HCT116 (cell line): ENCODE data around the gene TIGD3. TPM values are rescaled to one million over a fixed set of nuclear protein-coding genes. Genes with fewer than 3 reads are reported as not detected.

ENCODE experiments used
- ATAC-seq: fragments of 200-7000 bp; cut with Tn5 transposase; 2 replicates; pipeline ENCODE4 v1.9.1; 2020; ENCODE audit warnings: mild to moderate bottlenecking, moderate library complexity
- BruUV-seq: library from RNA; stranded (reverse); fragments of 400-500 nt; replicated peaks from 2 replicates; lab custom pipeline; 2021; lab: Mats Ljungman, UMichigan
- CTCF ChIA-PET: fragments of 300-600 bp; sonication (Branson Sonifier 250); formaldehyde crosslinking; loops from one replicate; lab custom pipeline; 2021; ENCODE audit warnings: antibody characterized with exemption; lab: Charles Lee
- POLR2A ChIA-PET: fragments of 300-600, 350-600 bp; sonication (Branson Sonifier 250); formaldehyde crosslinking; loops from one replicate; lab custom pipeline; 2021; ENCODE audit warnings: antibody characterized with exemption; lab: Charles Lee
- RAD21 ChIA-PET, 2 experiments: fragments of 300-600 bp; sonication (Branson Sonifier 250); formaldehyde crosslinking; loops; one replicate each; lab custom pipeline; 2023; ENCODE audit warnings: low total read pairs in 2 of 2; ENCODE audit not compliant: uncharacterized antibody in 2 of 2, unreplicated experiment in 2 of 2, low non-redundant PET in 1 of 2; lab: Charles Lee
- DNase-seq: peaks from one replicate; pipeline ENCODE4 v3.0.0-alpha.2; 2010; ENCODE audit warnings: low read depth, low spot score
- H2AFZ ChIP-seq: fragments of 200-600 bp; shearing (Covaris generic), sonication (generic); 2 replicates; pipeline ENCODE4 v1.6.1; 2017; ENCODE audit warnings: low read depth, mixed run types, mixed read lengths, antibody characterized with exemption, low read length; ENCODE audit not compliant: poor library complexity, severe bottlenecking
- H3K27ac ChIP-seq: 2 replicates; pipeline ENCODE4 v1.5.1; 2012; ENCODE audit warnings: low read depth, low read length
- H3K27me3 ChIP-seq: fragments of 200-600 bp; sonication (generic); 2 replicates; pipeline ENCODE4 v1.6.1; 2016; ENCODE audit warnings: mixed run types, low read length, mixed read lengths; ENCODE audit not compliant: insufficient read depth
- H3K36me3 ChIP-seq, 2 experiments: fragments of 200-500 bp in 1 of 2; fragments of 200-600 bp in 1 of 2; sonication (Bioruptor generic) in 1 of 2; sonication (generic) in 1 of 2; 2 replicates each; pipeline versions ENCODE4 v1.5.1 to v1.6.1; 2014 to 2016; ENCODE audit warnings: low read length in 2 of 2, inconsistent platforms in 1 of 2, mixed read lengths in 1 of 2, mixed run types in 1 of 2; ENCODE audit not compliant: insufficient read depth in 2 of 2, control insufficient read depth in 1 of 2
- H3K4me1 ChIP-seq, 2 experiments: fragments of 200-600 bp in 1 of 2; sonication (generic) in 1 of 2; 2 replicates each; pipeline versions ENCODE4 v1.5.1 to v1.6.1; 2012 to 2017; ENCODE audit warnings: low read length in 2 of 2, inconsistent platforms in 1 of 2, mild to moderate bottlenecking in 1 of 2, mixed read lengths in 1 of 2, mixed run types in 1 of 2, moderate library complexity in 1 of 2; ENCODE audit not compliant: insufficient read depth in 2 of 2, control insufficient read depth in 1 of 2
- H3K4me2 ChIP-seq: fragments of 200-600 bp; sonication (generic); 2 replicates; pipeline ENCODE4 v1.6.1; 2017; ENCODE audit warnings: mixed run types, low read length, mixed read lengths
- H3K4me3 ChIP-seq, 2 experiments: fragments of 200-600 bp in 1 of 2; sonication (generic) in 1 of 2; replicated peaks in 1 of 2; 2 replicates each; pipeline ENCODE4 v1.5.1; 2011 to 2016; ENCODE audit warnings: low read length in 2 of 2, control low read depth in 1 of 2, low read depth in 1 of 2, mild to moderate bottlenecking in 1 of 2, mixed read lengths in 1 of 2, mixed run types in 1 of 2
- H3K79me2 ChIP-seq: fragments of 200-600 bp; sonication (generic); 2 replicates; pipeline ENCODE4 v1.6.1; 2017; ENCODE audit warnings: mild to moderate bottlenecking, mixed run types, low read length, moderate library complexity, mixed read lengths; ENCODE audit not compliant: insufficient read depth
- H3K9ac ChIP-seq: fragments of 200-600 bp; sonication (generic); 2 replicates; pipeline ENCODE4 v1.6.1; 2016; ENCODE audit warnings: low read length, mixed read lengths
- H3K9me2 ChIP-seq: fragments of 200-600 bp; sonication (generic), shearing (Covaris generic); 2 replicates; pipeline ENCODE4 v1.6.1; 2017; ENCODE audit warnings: mixed run types, mild to moderate bottlenecking, moderate library complexity; ENCODE audit not compliant: insufficient read depth
- H3K9me3 ChIP-seq, 2 experiments: fragments of 200-500 bp in 1 of 2; fragments of 200-600 bp in 1 of 2; sonication (Bioruptor generic) in 1 of 2; sonication (generic) in 1 of 2; 2 replicates each; pipeline ENCODE4 v1.6.1; 2014 to 2017; ENCODE audit warnings: low read length in 2 of 2, mixed read lengths in 2 of 2, inconsistent platforms in 1 of 2, low read depth in 1 of 2, mild to moderate bottlenecking in 1 of 2, mixed run types in 1 of 2, moderate library complexity in 1 of 2; ENCODE audit not compliant: control insufficient read depth in 1 of 2, insufficient read depth in 1 of 2
- H4K20me1 ChIP-seq: fragments of 200-600 bp; sonication (generic), shearing (Covaris generic); 2 replicates; pipeline ENCODE4 v1.6.1; 2017; ENCODE audit warnings: mixed run types, mild to moderate bottlenecking, moderate library complexity; ENCODE audit not compliant: insufficient read depth
- ATF3 ChIP-seq: IDR thresholded peaks from 2 replicates; pipeline ENCODE4 v1.6.1; 2012
- CBX3 ChIP-seq: IDR thresholded peaks from 2 replicates; pipeline ENCODE4 v1.6.1; 2012; ENCODE audit warnings: low read depth
- EGR1 ChIP-seq: IDR thresholded peaks from 2 replicates; pipeline ENCODE4 v1.6.1; 2012; ENCODE audit warnings: low read depth
- ELF1 ChIP-seq: IDR thresholded peaks from 2 replicates; pipeline ENCODE4 v1.6.1; 2012; ENCODE audit warnings: low read depth, borderline replicate concordance
- EZH2 ChIP-seq: fragments of 200-600 bp; sonication (generic); IDR thresholded peaks from 2 replicates; pipeline ENCODE4 v1.6.1; 2017; ENCODE audit warnings: antibody characterized with exemption, mixed run types
- EZH2phosphoT487 ChIP-seq: fragments of 200-600 bp; IDR thresholded peaks from 2 replicates; pipeline ENCODE4 v1.6.1; 2018; ENCODE audit warnings: antibody characterized with exemption, borderline replicate concordance
- FOSL1 ChIP-seq: IDR thresholded peaks from 2 replicates; pipeline ENCODE4 v1.6.1; 2012; ENCODE audit warnings: low read depth
- JUND ChIP-seq: IDR thresholded peaks from 2 replicates; pipeline ENCODE4 v1.6.1; 2012
- MAX ChIP-seq: IDR thresholded peaks from 2 replicates; pipeline ENCODE4 v1.6.1; 2012
- POLR2AphosphoS5 ChIP-seq: IDR thresholded peaks from 2 replicates; pipeline ENCODE4 v1.6.1; 2011; ENCODE audit warnings: mild to moderate bottlenecking, low read depth, low read length, moderate library complexity
- SIN3A ChIP-seq: IDR thresholded peaks from 2 replicates; pipeline ENCODE4 v1.6.1; 2012; ENCODE audit warnings: low read depth
- SP1 ChIP-seq: IDR thresholded peaks from 2 replicates; pipeline ENCODE4 v1.6.1; 2012; ENCODE audit warnings: low read depth
- TCF7L2 ChIP-seq: IDR thresholded peaks from 2 replicates; pipeline ENCODE4 v1.7.0; 2011; ENCODE audit warnings: borderline replicate concordance, inconsistent platforms; ENCODE audit not compliant: insufficient read depth, insufficient read length; ENCODE audit errors: extremely low read depth
- ZBTB33 ChIP-seq: IDR thresholded peaks from 2 replicates; pipeline ENCODE4 v1.6.1; 2011; ENCODE audit warnings: mild to moderate bottlenecking, low read length, moderate library complexity; ENCODE audit not compliant: insufficient replicate concordance; ENCODE audit errors: extremely low read depth
- ZNF274 ChIP-seq: fragments of 200-500 bp; sonication (Bioruptor generic); IDR thresholded peaks from 2 replicates; pipeline ENCODE4 v1.6.1; 2014; ENCODE audit warnings: mild to moderate bottlenecking, low read depth, low read length, inconsistent platforms
- intact Hi-C: fragments of 100-400 bp; cut with micrococcal nuclease; formaldehyde crosslinking; loops from 2 replicates; pipeline ENCODE4 v1.10.0; 2022
- total RNA-seq: library from RNA; stranded (reverse); gene quantifications from one replicate; pipeline ENCODE4 v1.2.1, GENCODE V29; 2021; ENCODE audit not compliant: unreplicated experiment
- TF ChIP-seq, protein P1 (sequence below), 3 experiments: fragments of 200-600 bp in 1 of 3; sonication (generic) in 1 of 3; IDR thresholded peaks in 2 of 3; conservative IDR thresholded peaks in 1 of 3; 2 replicates each; pipeline ENCODE4 v1.5.1; 2012 to 2017; ENCODE audit warnings: low read depth in 2 of 3, low read length in 2 of 3, antibody characterized with exemption in 1 of 3, borderline replicate concordance in 1 of 3, control low read depth in 1 of 3, mild to moderate bottlenecking in 1 of 3, mixed read lengths in 1 of 3, mixed run types in 1 of 3, moderate library complexity in 1 of 3; ENCODE audit not compliant: insufficient read depth in 1 of 3

TIGD3 gene
- total RNA-seq, 1 experiment from 2014 or later, result 2.4 TPM

- H3K4me2 ChIP-seq, result no peak overlapping the region
- no peak for TF ChIP-seq SP1
- TF ChIP-seq, all 23 proteins: peak for 0
- peaks cover 0 to 3% of the 10 kb centered on the region in 2 experiments; a peak in 1 of 4 replicates for H3K4me1 ChIP-seq
- CTCF ChIA-PET, result no interaction called here
- H3K4me3 ChIP-seq, result no peak overlapping the region
- H3K9ac ChIP-seq, result no peak overlapping the region
- RAD21 ChIA-PET, result no interaction called here
- no peaks in the 10 kb centered on the region for H4K20me1 ChIP-seq
- H3K27ac ChIP-seq, result no peak overlapping the region
- no peaks in the 10 kb centered on the region for H3K9me3 ChIP-seq
- H3K9me2 ChIP-seq, result no peaks in the 10 kb centered on the region
- no peaks in the 10 kb centered on the region for H3K79me2 ChIP-seq
- no peaks in the 10 kb centered on the region for H3K36me3 ChIP-seq
- intact Hi-C loops, result no loop called here
- ATAC-seq (no peak), DNase-seq (no peak)
- POLR2A ChIA-PET, result interaction anchor here (1.6 to 1.8 kb wide), 2 partner anchors 50 to 133 kb away, joined by 3 to 6 read pairs; partner anchors contain the start of gene NEAT1
- BruUV-seq, result no TSS peak
- no peak overlapping the region for H2AFZ ChIP-seq
- no peaks in the 10 kb centered on the region for H3K27me3 ChIP-seq
Measured at GRCh38 chr11:65373839-65374580, 19.5 kb downstream of the TIGD3 start.

DNA sequence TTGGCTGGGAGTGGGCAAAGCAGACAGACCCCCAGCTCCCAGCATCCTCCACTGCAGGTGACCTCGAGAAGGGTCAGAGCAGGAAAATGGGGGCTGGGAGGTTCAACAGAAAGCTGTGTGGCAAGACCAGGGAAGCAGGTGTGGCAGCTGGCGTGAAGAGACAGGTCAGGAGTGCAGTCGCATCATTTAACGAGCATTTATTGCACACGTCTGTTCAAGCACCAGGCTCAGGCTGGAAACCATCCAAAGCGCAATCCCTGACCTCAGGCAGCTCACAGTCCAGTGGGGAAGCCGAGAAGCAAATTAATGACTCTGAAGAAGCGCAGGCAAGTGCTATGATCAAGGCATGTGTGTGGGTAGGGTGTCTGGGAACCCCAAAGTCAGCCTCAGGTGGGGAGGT is 20.5 kb downstream of the TIGD3 start:
- TF ChIP-seq, protein P1, sequence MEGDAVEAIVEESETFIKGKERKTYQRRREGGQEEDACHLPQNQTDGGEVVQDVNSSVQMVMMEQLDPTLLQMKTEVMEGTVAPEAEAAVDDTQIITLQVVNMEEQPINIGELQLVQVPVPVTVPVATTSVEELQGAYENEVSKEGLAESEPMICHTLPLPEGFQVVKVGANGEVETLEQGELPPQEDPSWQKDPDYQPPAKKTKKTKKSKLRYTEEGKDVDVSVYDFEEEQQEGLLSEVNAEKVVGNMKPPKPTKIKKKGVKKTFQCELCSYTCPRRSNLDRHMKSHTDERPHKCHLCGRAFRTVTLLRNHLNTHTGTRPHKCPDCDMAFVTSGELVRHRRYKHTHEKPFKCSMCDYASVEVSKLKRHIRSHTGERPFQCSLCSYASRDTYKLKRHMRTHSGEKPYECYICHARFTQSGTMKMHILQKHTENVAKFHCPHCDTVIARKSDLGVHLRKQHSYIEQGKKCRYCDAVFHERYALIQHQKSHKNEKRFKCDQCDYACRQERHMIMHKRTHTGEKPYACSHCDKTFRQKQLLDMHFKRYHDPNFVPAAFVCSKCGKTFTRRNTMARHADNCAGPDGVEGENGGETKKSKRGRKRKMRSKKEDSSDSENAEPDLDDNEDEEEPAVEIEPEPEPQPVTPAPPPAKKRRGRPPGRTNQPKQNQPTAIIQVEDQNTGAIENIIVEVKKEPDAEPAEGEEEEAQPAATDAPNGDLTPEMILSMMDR (IDR thresholded peaks at IDR 0.05 in 2 of 3, conservative IDR thresholded peaks at IDR 0.05 in 1 of 3; ENCODE audit: borderline replicate concordance in 1 of 3, insufficient read depth in 1 of 3, low read depth in 2 of 3, low read length in 2 of 3), result no peak
- no peak for TF ChIP-seq EZH2phosphoT487
- no peak for TF ChIP-seq ZBTB33
- TF ChIP-seq CBX3, result no peak
- TF ChIP-seq FOSL1, result no peak
- TF ChIP-seq TCF7L2, result no peak
- TF ChIP-seq ELF1, result no peak
- TF ChIP-seq ZNF274, result no peak
- TF ChIP-seq ATF3, result no peak
- TF ChIP-seq POLR2AphosphoS5, result no peak
- TF ChIP-seq JUND, result no peak
- TF ChIP-seq EGR1, result no peak
- no peak for TF ChIP-seq EZH2
- TF ChIP-seq MAX, result no peak
- TF ChIP-seq SIN3A, result no peak
- TF ChIP-seq, all 23 proteins: peak for 0
- DNase-seq (no peak), ATAC-seq (no peak)
- no TSS peak for BruUV-seq
- CTCF ChIA-PET, result no interaction called here
- no peak overlapping the region for H3K27ac ChIP-seq
- no peaks in the 10 kb centered on the region for H3K79me2 ChIP-seq
- no peaks in the 10 kb centered on the region for H3K9me2 ChIP-seq
- RAD21 ChIA-PET, result no interaction called here
- H3K27me3 ChIP-seq, result no peaks in the 10 kb centered on the region
- no peaks in the 10 kb centered on the region for H3K9me3 ChIP-seq
- H3K4me1 ChIP-seq, result peaks cover 4 to 6% of the 10 kb centered on the region in 2 experiments; a peak in 2 of 4 replicates
- H3K9ac ChIP-seq, result no peak overlapping the region
- intact Hi-C loops, result no loop called here
- POLR2A ChIA-PET, result interaction anchor here (1.6 to 1.8 kb wide), 3 partner anchors 49 to 132 kb away, joined by 3 to 6 read pairs (median 4); partner anchors contain the start of genes MALAT1 and NEAT1
- H3K4me3 ChIP-seq, result no peak overlapping the region
- no peaks in the 10 kb centered on the region for H4K20me1 ChIP-seq
- no peak overlapping the region for H2AFZ ChIP-seq
- H3K4me2 ChIP-seq, result no peak overlapping the region
- H3K36me3 ChIP-seq, result no peaks in the 10 kb centered on the region
